PFSK-1 (cell line): ENCODE measurements around the gene UBE2QL1.

Experiments used
- POLR2AphosphoS5 ChIP-seq: IDR thresholded peaks from 2 replicates; pipeline ENCODE4 v1.6.1; 2012; ENCODE audit warnings: low read depth, mild to moderate bottlenecking, control low read depth, low read length, moderate library complexity
- REST ChIP-seq, 2 experiments: IDR thresholded peaks; 2 replicates each; pipeline versions ENCODE4 v1.6.1 to v1.8.0; 2011 to 2012; ENCODE audit warnings: low read depth in 2 of 2, low read length in 2 of 2, control low read depth in 1 of 2, inconsistent platforms in 1 of 2, mild to moderate bottlenecking in 1 of 2, moderate library complexity in 1 of 2; ENCODE audit not compliant: insufficient read depth in 1 of 2

- TF ChIP-seq POLR2AphosphoS5 = no peak
- no peak for TF ChIP-seq REST (IDR thresholded peaks at IDR 0.05; ENCODE audit: insufficient read depth in 1 of 2, low read depth in 2 of 2, low read length in 2 of 2)
These were observed 15.8 kb downstream of the UBE2QL1 start for GRCh38 chr5:6464441-6464840.
